ENCODE measurements around the gene NTM. TPM values are rescaled to one million over a fixed set of nuclear protein-coding genes. Genes with fewer than 3 reads are reported as not detected.

Gene NTM
- total RNA-seq, 1 donor from 2014 or later: 4.3 TPM

DNA sequence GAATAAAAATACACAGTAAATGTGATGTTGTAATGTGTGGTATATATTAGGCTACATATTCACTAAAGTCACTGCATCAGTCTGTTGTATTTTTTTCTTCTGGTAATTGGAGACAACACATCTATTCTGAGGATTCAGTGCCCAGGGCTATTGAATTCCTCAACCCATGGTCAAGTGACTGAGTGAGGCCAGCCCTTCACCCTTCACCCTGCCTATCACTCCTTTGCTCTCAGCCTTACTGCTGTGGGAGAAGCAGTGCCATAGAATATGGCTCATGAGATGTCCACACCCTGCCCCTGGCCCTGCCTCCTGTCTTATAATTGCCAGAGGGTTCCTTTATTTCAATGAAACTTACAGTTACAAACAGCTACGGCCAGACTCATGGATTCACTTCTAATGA is 295.6 kb downstream of the NTM start:
- H3K4me1 Mint-ChIP-seq (ENCODE audit: low read depth): peaks cover 13% of the 10 kb centered on the region
- no peak overlapping the region for H3K4me3 Mint-ChIP-seq (ENCODE audit: low read depth)
- H3K27me3 Mint-ChIP-seq: peaks cover 38% of the 10 kb centered on the region
- no peaks in the 10 kb centered on the region for H3K36me3 Mint-ChIP-seq (ENCODE audit: insufficient read depth)
- DNase-seq (ENCODE audit: low spot score, unreplicated experiment): no peak
- no peak overlapping the region for H3K27ac Mint-ChIP-seq
- no peak for TF ChIP-seq CTCF (IDR thresholded peaks at IDR 0.05; ENCODE audit: unreplicated experiment)
- H3K9me3 Mint-ChIP-seq (ENCODE audit: low read depth): no peaks in the 10 kb centered on the region

DNA sequence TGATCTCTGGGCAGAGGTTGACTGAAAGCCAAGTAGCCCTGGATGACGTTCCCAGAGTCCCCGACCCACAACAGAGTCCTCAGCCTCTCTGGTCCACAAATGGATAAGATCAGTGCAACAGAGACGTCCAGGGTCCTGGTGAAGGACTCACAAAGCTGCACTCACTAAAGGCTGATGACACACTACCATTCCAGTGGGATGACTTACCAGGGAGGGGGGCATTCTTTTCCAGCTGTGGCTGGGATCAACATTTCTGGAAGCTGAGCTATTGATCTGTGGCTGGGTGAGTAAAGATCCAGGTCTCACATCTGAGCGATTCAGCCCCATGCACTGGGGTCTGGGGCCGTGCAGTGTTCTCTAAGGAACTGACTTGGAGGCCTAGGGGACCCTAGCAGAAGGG is 296.2 kb downstream of the NTM start:
- H3K27ac Mint-ChIP-seq: no peak overlapping the region
- peaks cover 35% of the 10 kb centered on the region for H3K27me3 Mint-ChIP-seq
- no peaks in the 10 kb centered on the region for H3K9me3 Mint-ChIP-seq (ENCODE audit: low read depth)
- H3K4me3 Mint-ChIP-seq (ENCODE audit: low read depth): no peak overlapping the region
- H3K36me3 Mint-ChIP-seq (ENCODE audit: insufficient read depth): no peaks in the 10 kb centered on the region
- TF ChIP-seq CTCF (IDR thresholded peaks at IDR 0.05; ENCODE audit: unreplicated experiment): no peak
- H3K4me1 Mint-ChIP-seq (ENCODE audit: low read depth): peaks cover 10% of the 10 kb centered on the region
- DNase-seq (ENCODE audit: low spot score, unreplicated experiment): no peak

- TF ChIP-seq CTCF (IDR thresholded peaks at IDR 0.05; ENCODE audit: unreplicated experiment): no peak
- H3K27me3 Mint-ChIP-seq: peaks cover 33% of the 10 kb centered on the region
- no peaks in the 10 kb centered on the region for H3K9me3 Mint-ChIP-seq (ENCODE audit: low read depth)
These were observed 297.2 kb downstream of the NTM start for GRCh38 chr11:131667566-131667965.

GRCh38 chr11:131668500-131669400 is 298.3 kb downstream of the NTM start:
- no peak for DNase-seq (ENCODE audit: low spot score, unreplicated experiment)
- TF ChIP-seq CTCF (IDR thresholded peaks at IDR 0.05; ENCODE audit: unreplicated experiment): peak; percentile 76
- Mint-ChIP-seq H3K36me3 (ENCODE audit: insufficient read depth) (no peaks in the 10 kb centered on the region), H3K27ac (no peak overlapping the region), H3K9me3 (ENCODE audit: low read depth) (no peaks in the 10 kb centered on the region), H3K4me1 (ENCODE audit: low read depth) (peaks cover 2% of the 10 kb centered on the region), H3K4me3 (ENCODE audit: low read depth) (no peak overlapping the region), H3K27me3 (peaks cover 27% of the 10 kb centered on the region)

More at GRCh38 chr11:131667566-131667965, 297.2 kb downstream of the NTM start:
- Mint-ChIP-seq H3K27ac (no peak overlapping the region), H3K4me1 (ENCODE audit: low read depth) (peaks cover 8% of the 10 kb centered on the region), H3K4me3 (ENCODE audit: low read depth) (no peak overlapping the region), H3K36me3 (ENCODE audit: insufficient read depth) (no peaks in the 10 kb centered on the region)
- no peak for DNase-seq (ENCODE audit: low spot score, unreplicated experiment)

DNA sequence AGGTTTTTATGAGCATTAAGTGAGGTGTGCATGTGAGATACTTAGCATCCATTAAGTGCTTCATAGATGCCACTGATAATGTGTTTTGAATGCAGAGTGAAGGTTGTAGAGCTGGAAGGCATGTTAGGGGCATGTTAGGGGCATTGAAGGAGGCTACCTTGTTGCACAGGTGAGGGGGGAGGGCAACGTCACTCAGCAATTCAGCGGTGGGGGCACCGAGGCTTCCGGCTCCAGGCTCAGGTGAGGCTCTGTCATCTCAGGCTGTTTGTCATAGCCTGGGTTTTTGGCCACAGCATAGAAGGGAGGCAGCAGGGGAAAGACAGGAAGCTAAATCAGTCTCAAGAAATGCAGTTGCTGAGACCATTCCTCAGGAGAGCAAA is 299.0 kb downstream of the NTM start:
- Mint-ChIP-seq H3K27me3 (peaks cover 32% of the 10 kb centered on the region), H3K36me3 (ENCODE audit: insufficient read depth) (no peaks in the 10 kb centered on the region), H3K27ac (no peak overlapping the region), H3K4me1 (ENCODE audit: low read depth) (peaks cover 2% of the 10 kb centered on the region), H3K4me3 (ENCODE audit: low read depth) (no peak overlapping the region), H3K9me3 (ENCODE audit: low read depth) (no peaks in the 10 kb centered on the region)
- no peak for DNase-seq (ENCODE audit: low spot score, unreplicated experiment)
- no peak for TF ChIP-seq CTCF (IDR thresholded peaks at IDR 0.05; ENCODE audit: unreplicated experiment)
